Activated CD4-positive, alpha-beta memory T cell treated with anti-CD3 and anti-CD28 coated beads, Interleukin-2, amount 10 ng/mL, durations not matched to agents 7 days and 5 days (primary cell): ENCODE results near the gene SLCO3A1. TPM values are rescaled to one million over a fixed set of nuclear protein-coding genes. Genes with fewer than 3 reads are reported as not detected.
A peak's percentile ranks its signal among the peaks of the same experiment; 100 is the strongest.

Experiments used
- CTCF ChIA-PET: fragments of 350-600 bp; sonication (Branson Sonifier 250); formaldehyde crosslinking; loops from one replicate; lab custom pipeline; 2021; ENCODE audit warnings: antibody characterized with exemption, inconsistent platforms; lab: Charles Lee
- POLR2A ChIA-PET: fragments of 350-600 bp; sonication (Branson Sonifier 250); formaldehyde crosslinking; loops from one replicate; lab custom pipeline; 2021; ENCODE audit warnings: antibody characterized with exemption; lab: Charles Lee
- DNase-seq: peaks from one replicate; pipeline ENCODE4 v3.0.0-alpha.2; 2020
- H3K27ac Mint-ChIP-seq: one replicate; pipeline ENCODE4 v1.8.0; 2021; ENCODE audit warnings: mild to moderate bottlenecking, mixed read lengths
- H3K27me3 Mint-ChIP-seq: one replicate; pipeline ENCODE4 v1.8.0; 2021; ENCODE audit warnings: mixed read lengths
- H3K36me3 Mint-ChIP-seq: one replicate; pipeline ENCODE4 v1.8.0; 2021; ENCODE audit warnings: low read depth, mixed read lengths
- H3K4me1 Mint-ChIP-seq: one replicate; pipeline ENCODE4 v1.8.0; 2021; ENCODE audit warnings: mixed read lengths
- H3K4me3 Mint-ChIP-seq: one replicate; pipeline ENCODE4 v1.8.0; 2021; ENCODE audit warnings: mild to moderate bottlenecking, mixed read lengths
- H3K9me3 Mint-ChIP-seq: one replicate; pipeline ENCODE4 v1.8.0; 2021; ENCODE audit warnings: mixed read lengths
- total RNA-seq, 2 experiments: library from RNA; stranded (reverse); gene quantifications; one replicate each; pipeline ENCODE4 v1.2.3, GENCODE V29; 2021

SLCO3A1 gene
- total RNA-seq, 2 experiments from 2014 or later: 48.8 to 52.6 TPM

- ChIA-PET CTCF (interaction anchor here (1.0 to 2.4 kb wide), 4 partner anchors 226 to 773 kb away, joined by 3 to 11 read pairs (median 6); no protein-coding TSS in a partner anchor), POLR2A (interaction anchor here (0.6 to 1.6 kb wide), 2 partner anchors 221 to 223 kb away, joined by 3 to 5 read pairs; no protein-coding TSS in a partner anchor)
- no peak overlapping the region for H3K4me3 Mint-ChIP-seq
- peaks cover 43% of the 10 kb centered on the region for H3K4me1 Mint-ChIP-seq
- no peak overlapping the region for H3K27ac Mint-ChIP-seq
- DNase-seq: no peak
- H3K9me3 Mint-ChIP-seq: no peaks in the 10 kb centered on the region
- no peaks in the 10 kb centered on the region for H3K36me3 Mint-ChIP-seq
- no peaks in the 10 kb centered on the region for H3K27me3 Mint-ChIP-seq
Observed at GRCh38 chr15:92075764-92076163, 222.3 kb downstream of the SLCO3A1 start.

- Mint-ChIP-seq H3K9me3 (no peaks in the 10 kb centered on the region), H3K27me3 (no peaks in the 10 kb centered on the region), H3K36me3 (no peaks in the 10 kb centered on the region), H3K4me3 (no peak overlapping the region), H3K4me1 (peaks cover 38% of the 10 kb centered on the region), H3K27ac (no peak overlapping the region)
- ChIA-PET POLR2A (no interaction called here), CTCF (interaction anchor here (1.2 to 3.9 kb wide), 6 partner anchors 10 to 773 kb away, joined by 3 to 41 read pairs (median 6); no protein-coding TSS in a partner anchor)
- DNase-seq: no peak
Observed at GRCh38 chr15:92076541-92076940, 223.0 kb downstream of the SLCO3A1 start.

GRCh38 chr15:92077353-92078085, 224.0 kb downstream of the SLCO3A1 start:
- Mint-ChIP-seq H3K27me3 (no peaks in the 10 kb centered on the region), H3K4me1 (peaks cover 38% of the 10 kb centered on the region), H3K36me3 (no peaks in the 10 kb centered on the region), H3K27ac (no peak overlapping the region), H3K4me3 (no peak overlapping the region), H3K9me3 (no peaks in the 10 kb centered on the region)
- DNase-seq: peak; percentile 69
- ChIA-PET POLR2A (interaction anchor here (1.7 kb wide), 1 partner anchor 371 kb away, joined by 4 read pairs; no protein-coding TSS in a partner anchor), CTCF (interaction anchor here (0.6 to 3.9 kb wide), 14 partner anchors 9 to 774 kb away, joined by 3 to 41 read pairs (median 4); no protein-coding TSS in a partner anchor)

GRCh38 chr15:92078270-92078669, 224.8 kb downstream of the SLCO3A1 start:
- no peaks in the 10 kb centered on the region for H3K9me3 Mint-ChIP-seq
- no peaks in the 10 kb centered on the region for H3K27me3 Mint-ChIP-seq
- H3K4me3 Mint-ChIP-seq: no peak overlapping the region
- no peak overlapping the region for H3K27ac Mint-ChIP-seq
- no peaks in the 10 kb centered on the region for H3K36me3 Mint-ChIP-seq
- peaks cover 36% of the 10 kb centered on the region for H3K4me1 Mint-ChIP-seq
- no peak for DNase-seq
- CTCF ChIA-PET: interaction anchor here (0.6 to 3.9 kb wide), 13 partner anchors 13 to 775 kb away, joined by 3 to 41 read pairs (median 5); no protein-coding TSS in a partner anchor
- POLR2A ChIA-PET: interaction anchor here (1.7 kb wide), 1 partner anchor 372 kb away, joined by 4 read pairs; no protein-coding TSS in a partner anchor

- ChIA-PET CTCF (interaction anchor here (0.9 to 3.9 kb wide), 8 partner anchors 12 to 770 kb away, joined by 3 to 41 read pairs (median 5); no protein-coding TSS in a partner anchor), POLR2A (interaction anchor here (0.8 to 1.7 kb wide), 2 partner anchors 225 to 373 kb away, joined by 3 to 4 read pairs; partner anchors contain the start of gene SLCO3A1)
- Mint-ChIP-seq H3K27me3 (no peaks in the 10 kb centered on the region), H3K36me3 (no peaks in the 10 kb centered on the region), H3K9me3 (no peaks in the 10 kb centered on the region), H3K4me1 (peaks cover 29% of the 10 kb centered on the region), H3K4me3 (no peak overlapping the region), H3K27ac (no peak overlapping the region)
- peak; percentile 40 for DNase-seq
Observed at GRCh38 chr15:92079047-92079446, 225.5 kb downstream of the SLCO3A1 start.

- POLR2A ChIA-PET: no interaction called here
- no peaks in the 10 kb centered on the region for H3K36me3 Mint-ChIP-seq
Observed at GRCh38 chr15:92079647-92080255, 226.2 kb downstream of the SLCO3A1 start.

GRCh38 chr15:92082006-92082843, 228.7 kb downstream of the SLCO3A1 start:
- Mint-ChIP-seq H3K36me3 (no peaks in the 10 kb centered on the region), H3K4me3 (no peak overlapping the region), H3K4me1 (peaks cover 2% of the 10 kb centered on the region), H3K27ac (no peak overlapping the region), H3K9me3 (no peaks in the 10 kb centered on the region), H3K27me3 (no peaks in the 10 kb centered on the region)
- POLR2A ChIA-PET: no interaction called here
- CTCF ChIA-PET: interaction anchor here (0.6 to 2.0 kb wide), 5 partner anchors 14 to 780 kb away, joined by 3 to 9 read pairs (median 4); no protein-coding TSS in a partner anchor
- DNase-seq: peak; percentile 60

More at GRCh38 chr15:92079647-92080255, 226.2 kb downstream of the SLCO3A1 start:
- H3K9me3 Mint-ChIP-seq: no peaks in the 10 kb centered on the region
- no peak overlapping the region for H3K27ac Mint-ChIP-seq
- CTCF ChIA-PET: interaction anchor here (0.9 to 3.9 kb wide), 6 partner anchors 11 to 771 kb away, joined by 3 to 41 read pairs (median 9); no protein-coding TSS in a partner anchor
- no peak for DNase-seq
- no peaks in the 10 kb centered on the region for H3K27me3 Mint-ChIP-seq
- no peak overlapping the region for H3K4me3 Mint-ChIP-seq
- peaks cover 22% of the 10 kb centered on the region for H3K4me1 Mint-ChIP-seq

GRCh38 chr15:92083190-92083589, 229.7 kb downstream of the SLCO3A1 start:
- ChIA-PET CTCF (interaction anchor here (0.6 to 2.0 kb wide), 4 partner anchors 13 to 780 kb away, joined by 3 to 9 read pairs (median 4); no protein-coding TSS in a partner anchor), POLR2A (interaction anchor here (0.9 kb wide), 1 partner anchor 10 kb away, joined by 3 read pairs; no protein-coding TSS in a partner anchor)

GRCh38 chr15:92087211-92087610, 233.7 kb downstream of the SLCO3A1 start:
- peaks cover under 1% of the 10 kb centered on the region for H3K4me1 Mint-ChIP-seq
- H3K27ac Mint-ChIP-seq: no peak overlapping the region
- no peaks in the 10 kb centered on the region for H3K27me3 Mint-ChIP-seq
- CTCF ChIA-PET: interaction anchor here (1.4 kb wide), 1 partner anchor 238 kb away, joined by 4 read pairs; no protein-coding TSS in a partner anchor
- no peaks in the 10 kb centered on the region for H3K36me3 Mint-ChIP-seq
- H3K9me3 Mint-ChIP-seq: no peaks in the 10 kb centered on the region
- no peak for DNase-seq
- H3K4me3 Mint-ChIP-seq: no peak overlapping the region
- POLR2A ChIA-PET: no interaction called here

More at GRCh38 chr15:92083190-92083589, 229.7 kb downstream of the SLCO3A1 start:
- Mint-ChIP-seq H3K27ac (no peak overlapping the region), H3K4me1 (no peaks in the 10 kb centered on the region), H3K9me3 (no peaks in the 10 kb centered on the region), H3K36me3 (no peaks in the 10 kb centered on the region), H3K4me3 (no peak overlapping the region), H3K27me3 (no peaks in the 10 kb centered on the region)
- DNase-seq: no peak

- peaks cover 22% of the 10 kb centered on the region for H3K4me1 Mint-ChIP-seq
- ChIA-PET CTCF (interaction anchor here (0.9 to 2.6 kb wide), 3 partner anchors 12 to 385 kb away, joined by 3 to 12 read pairs (median 3); no protein-coding TSS in a partner anchor), POLR2A (no interaction called here)
- H3K4me3 Mint-ChIP-seq: no peak overlapping the region
- H3K27me3 Mint-ChIP-seq: no peaks in the 10 kb centered on the region
- DNase-seq: no peak
- H3K36me3 Mint-ChIP-seq: peaks cover 12% of the 10 kb centered on the region
- no peaks in the 10 kb centered on the region for H3K9me3 Mint-ChIP-seq
- H3K27ac Mint-ChIP-seq: no peak overlapping the region
Observed at GRCh38 chr15:92091155-92091734, 237.7 kb downstream of the SLCO3A1 start.

- Mint-ChIP-seq H3K4me1 (peaks cover 34% of the 10 kb centered on the region), H3K9me3 (no peaks in the 10 kb centered on the region), H3K4me3 (no peak overlapping the region), H3K27ac (no peak overlapping the region), H3K27me3 (no peaks in the 10 kb centered on the region), H3K36me3 (peaks cover 21% of the 10 kb centered on the region)
- ChIA-PET POLR2A (interaction anchor here (1.1 kb wide), 1 partner anchor 9 kb away, joined by 3 read pairs; no protein-coding TSS in a partner anchor), CTCF (interaction anchor here (2.6 kb wide), 1 partner anchor 14 kb away, joined by 12 read pairs; no protein-coding TSS in a partner anchor)
- no peak for DNase-seq
Observed at GRCh38 chr15:92092289-92093105, 239.0 kb downstream of the SLCO3A1 start.
